HG03175 (cell line): ENCODE data around the gene TRPC1.
A peak's percentile ranks its signal among the peaks of the same experiment; 100 is the strongest.
"Not testable (repeated sequence)": the region's sequence is repeated elsewhere in the genome, so short reads cannot be mapped to it uniquely, and the experiment has no call there.

Experiments used
- ATAC-seq: cut with Tn5 transposase; IDR thresholded peaks from one replicate; pipeline ENCODE4 v1.9.1; 2021; ENCODE audit warnings: mild to moderate bottlenecking, moderate library complexity; ENCODE audit not compliant: unreplicated experiment

Gene TRPC1

DNA sequence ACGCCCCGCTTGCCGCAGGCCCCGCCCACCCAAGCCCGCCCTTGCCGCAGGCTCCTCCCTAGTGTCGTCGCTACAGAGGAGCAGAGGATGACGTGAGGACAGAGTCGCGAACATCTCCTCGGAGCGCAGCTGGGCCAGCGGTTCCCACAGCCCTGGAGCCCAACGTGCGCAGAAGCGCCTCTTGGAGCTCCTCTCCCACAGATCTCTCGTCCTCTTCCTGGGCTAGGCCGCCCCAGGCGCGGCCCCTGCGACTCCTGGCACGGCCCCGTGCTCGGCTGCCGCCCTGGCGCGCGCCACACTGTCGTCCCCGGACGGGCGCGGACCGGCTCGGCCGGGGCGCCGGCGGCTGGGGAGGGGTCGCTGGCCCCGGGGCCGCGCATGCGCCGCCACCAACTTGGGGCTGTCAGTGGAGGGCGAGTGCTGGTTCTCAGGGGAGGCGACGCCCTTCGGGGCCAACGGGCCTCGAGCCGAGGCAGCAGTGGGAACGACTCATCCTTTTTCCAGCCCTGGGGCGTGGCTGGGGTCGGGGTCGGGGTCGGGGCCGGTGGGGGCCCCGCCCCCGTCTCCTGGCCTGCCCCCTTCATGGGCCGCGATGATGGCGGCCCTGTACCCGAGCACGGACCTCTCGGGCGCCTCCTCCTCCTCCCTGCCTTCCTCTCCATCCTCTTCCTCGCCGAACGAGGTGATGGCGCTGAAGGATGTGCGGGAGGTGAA is at the start of gene TRPC1:
TSS of gene TRPC1 (plus strand) at position 67 of the 714 bp plus-strand sequence. CDS start at position 593, 526 bp downstream.
- ATAC-seq, result peak; percentile 95

DNA sequence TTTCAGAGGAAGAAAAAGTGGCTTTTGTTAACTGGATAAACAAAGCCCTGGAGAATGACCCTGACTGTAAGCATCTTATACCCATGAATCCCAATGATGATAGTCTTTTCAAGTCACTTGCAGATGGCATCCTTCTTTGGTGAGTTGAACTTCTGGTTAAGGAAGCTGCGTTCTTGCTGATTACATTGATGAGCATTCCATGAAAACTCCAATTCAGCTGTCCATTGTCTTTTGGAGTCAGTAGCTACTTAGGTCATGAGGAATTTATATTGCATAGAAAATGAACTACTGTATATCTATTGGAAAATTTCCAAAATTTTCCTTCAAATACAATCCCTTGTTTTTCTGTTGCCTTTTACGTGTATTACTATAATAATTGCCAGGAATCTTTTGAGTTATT is 47.7 kb upstream of the TRPC1 start:
- ATAC-seq, result no peak

DNA sequence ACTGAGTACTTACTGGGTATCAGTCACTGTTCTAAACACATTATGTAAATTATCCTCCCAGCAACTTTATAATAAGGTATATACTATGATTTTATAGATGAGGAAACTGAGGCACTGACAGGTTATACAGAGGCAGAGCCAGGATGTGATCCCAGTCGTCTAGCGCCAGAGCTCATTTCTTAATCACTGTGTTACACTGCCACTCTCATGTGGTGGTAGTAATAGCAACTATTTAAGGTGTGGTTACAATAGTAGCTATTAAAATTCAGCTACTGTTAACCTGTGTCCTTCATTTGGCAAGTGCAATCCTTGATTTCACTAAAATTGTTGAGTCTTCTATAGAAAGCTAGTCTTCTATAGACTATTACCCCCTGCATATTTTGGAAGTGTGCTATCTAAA is 43.1 kb upstream of the TRPC1 start:
- no peak for ATAC-seq

DNA sequence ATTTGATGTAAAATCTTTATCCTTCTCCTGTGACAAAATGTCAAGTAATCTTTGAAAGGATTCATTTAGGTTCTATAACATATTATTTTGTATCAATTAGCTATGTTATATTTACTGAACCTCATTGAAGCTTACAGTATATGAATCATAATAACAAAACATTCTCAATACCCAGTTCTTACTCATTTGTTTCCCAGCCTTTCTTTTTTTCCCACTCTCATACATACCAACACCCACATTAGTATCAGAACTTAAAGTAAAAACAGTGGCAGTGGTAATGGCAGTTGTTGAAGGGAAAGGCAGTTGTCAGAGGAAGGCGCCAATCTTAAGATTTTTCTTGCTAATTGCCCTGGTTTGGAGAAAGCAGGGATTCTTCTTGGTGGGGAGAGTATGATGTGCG is 33.2 kb upstream of the TRPC1 start:
- no peak for ATAC-seq

DNA sequence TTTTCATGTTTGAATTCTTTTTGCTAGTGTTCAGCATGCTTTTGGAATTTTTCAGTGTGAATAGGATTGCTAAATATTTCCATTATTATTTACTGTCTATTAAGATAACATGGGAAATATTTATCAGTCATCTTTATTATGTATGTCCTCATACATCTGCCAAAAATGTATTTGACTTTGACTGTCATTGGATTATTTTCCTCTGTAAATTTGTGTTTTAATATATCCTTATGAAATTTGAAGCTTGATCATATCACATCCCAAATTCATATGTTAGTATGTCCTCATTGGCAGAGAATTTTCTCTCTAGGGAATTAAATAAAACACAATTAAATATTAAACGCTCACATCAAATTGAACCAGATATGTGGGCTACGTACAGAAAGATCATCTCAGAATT is 32.3 kb upstream of the TRPC1 start:
- no peak for ATAC-seq

DNA sequence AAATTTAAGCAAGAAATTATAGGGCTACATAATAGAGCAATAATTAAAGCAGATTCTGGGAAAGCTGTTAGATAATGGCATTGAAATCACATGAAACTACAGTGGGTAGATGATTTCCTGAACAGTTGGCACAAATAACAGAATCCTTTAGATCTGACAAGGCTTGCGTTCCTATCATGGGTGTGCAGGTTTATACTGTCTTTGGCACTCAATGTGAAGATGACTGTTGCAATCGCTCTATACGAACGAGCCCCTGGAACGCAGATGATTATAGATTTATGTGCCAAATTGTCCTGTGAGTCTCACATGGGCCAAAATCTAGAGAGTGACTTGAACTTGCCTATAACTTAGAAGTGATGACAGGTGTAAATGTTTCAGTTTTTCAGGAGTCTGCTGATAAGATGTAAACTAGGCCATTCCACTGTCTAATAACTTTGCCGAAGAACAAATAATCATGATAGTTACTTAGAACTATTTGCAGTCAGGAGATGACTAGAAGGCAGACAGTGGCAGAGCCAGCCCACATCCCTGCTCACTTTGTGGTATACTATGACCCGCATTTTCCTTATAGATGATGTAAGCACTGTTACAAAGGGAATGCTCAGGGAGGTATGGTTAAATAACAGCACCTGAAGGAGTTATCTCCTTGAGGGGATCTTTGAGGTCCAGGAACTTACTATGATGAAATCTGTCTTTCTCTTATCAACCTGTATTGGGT is 30.5 kb upstream of the TRPC1 start:
- ATAC-seq, result no peak

DNA sequence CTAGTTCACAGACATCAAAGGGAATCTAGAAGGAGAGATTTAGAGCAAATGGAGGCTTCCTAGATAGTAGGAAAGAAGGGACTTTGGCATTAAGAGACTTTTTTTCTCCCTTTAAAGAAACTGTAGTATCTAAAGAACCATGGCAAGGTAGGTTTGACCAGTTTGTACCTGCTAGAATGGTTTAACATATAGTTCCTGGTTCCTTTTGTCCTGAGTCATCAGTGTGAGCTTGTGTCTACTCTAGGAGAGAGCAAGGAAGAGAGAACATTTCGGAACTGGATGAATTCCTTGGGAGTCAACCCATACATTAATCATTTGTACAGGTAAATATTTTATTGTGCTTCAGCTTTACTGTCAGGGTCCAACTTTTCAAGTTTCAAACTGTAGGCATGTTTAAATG is 29.6 kb upstream of the TRPC1 start:
- ATAC-seq, result no peak

DNA sequence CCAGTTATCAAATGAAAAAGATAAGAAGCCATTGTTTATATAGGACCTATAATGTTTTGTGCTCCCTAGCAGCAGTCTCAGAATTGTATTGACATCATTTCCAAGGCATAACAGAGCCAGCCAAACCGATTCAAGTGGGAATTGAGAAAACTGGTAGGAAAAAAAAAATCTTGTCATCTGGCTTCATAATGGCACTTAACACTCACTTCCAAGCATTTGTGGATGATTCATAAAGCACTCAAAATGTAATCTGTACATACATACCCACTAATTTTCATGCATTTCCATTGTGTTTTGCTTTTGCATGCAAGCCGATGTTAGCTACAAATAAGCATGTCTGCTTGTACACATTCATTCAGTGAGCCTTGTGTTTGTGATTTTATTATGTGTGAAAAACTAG is 18.6 kb upstream of the TRPC1 start:
- no peak for ATAC-seq

DNA sequence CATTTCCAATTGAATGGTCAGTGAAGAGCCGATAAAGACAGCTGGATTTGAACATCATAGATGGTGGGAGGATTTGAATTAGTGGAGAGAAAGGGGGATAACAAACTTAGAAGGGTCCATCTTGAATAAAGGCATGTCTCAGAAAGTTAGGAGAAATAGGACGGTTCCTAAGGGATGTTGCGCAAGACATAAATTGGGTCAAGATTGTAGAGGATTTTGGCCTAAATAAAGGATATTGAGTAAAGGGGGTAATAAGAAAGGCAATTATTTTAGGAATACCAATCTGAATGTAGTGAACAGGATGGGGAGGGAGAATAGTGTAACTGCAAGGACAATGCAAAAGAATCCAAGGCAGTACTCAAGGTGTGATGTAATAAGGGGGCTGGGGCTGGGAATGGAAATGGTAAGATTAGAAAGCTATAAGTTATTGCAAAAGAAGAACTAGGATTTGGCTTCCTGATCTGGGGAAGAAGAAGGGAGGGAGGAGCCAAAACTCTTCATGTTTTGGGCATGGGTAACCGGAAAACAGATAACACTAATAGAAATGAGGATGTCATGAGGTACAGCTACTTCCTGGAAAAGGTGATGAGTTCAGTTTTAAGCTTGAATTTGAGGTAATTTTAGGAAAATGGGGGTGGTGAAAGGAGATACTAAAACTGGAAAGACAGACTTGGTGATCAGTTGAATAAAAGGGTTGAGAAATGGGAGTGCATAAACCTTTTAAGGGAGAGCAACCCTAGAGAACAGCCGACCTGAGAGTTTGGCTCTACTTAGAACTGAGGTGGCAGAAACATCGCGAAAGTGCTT is 17.3 kb upstream of the TRPC1 start:
- ATAC-seq, result no peak

DNA sequence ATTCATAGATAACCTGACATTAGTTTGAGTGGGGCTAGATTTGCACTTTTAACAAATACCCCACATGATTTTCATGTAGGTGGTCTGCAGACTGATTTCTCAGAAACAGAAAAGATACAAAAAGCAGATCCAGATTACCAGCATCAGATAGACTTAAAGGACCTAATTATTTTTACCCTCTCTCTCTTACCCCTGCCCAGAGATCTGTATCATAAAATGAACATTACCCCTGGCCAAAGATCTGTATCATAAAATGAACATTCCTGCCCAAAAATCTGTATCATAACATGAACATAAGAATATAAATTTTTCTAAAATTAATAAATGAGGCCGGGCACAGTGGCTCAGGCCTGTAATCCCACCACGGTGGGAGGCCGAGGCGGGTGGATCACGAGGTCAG is 14.6 kb upstream of the TRPC1 start:
- ATAC-seq, result no peak

DNA sequence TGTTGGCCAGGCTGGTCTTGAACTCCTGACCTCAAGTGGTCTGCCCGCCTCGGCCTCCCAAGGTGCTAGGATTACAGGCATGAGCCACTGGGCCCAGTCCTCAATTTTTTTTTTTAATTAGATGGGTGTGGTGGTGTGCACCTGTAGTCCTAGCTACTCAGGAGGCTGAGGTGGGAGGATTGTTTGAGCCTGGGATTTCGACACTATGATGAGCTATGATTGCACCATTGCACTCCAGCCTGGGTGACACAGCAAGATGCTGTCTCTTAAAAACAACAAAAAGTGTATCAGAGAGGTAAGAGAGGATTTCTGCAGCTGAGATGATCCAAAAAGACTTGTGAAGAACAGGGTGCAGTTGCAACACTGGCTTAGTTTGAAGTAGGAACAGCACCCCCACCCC is 9.0 kb upstream of the TRPC1 start:
- not testable (repeated sequence) for ATAC-seq

DNA sequence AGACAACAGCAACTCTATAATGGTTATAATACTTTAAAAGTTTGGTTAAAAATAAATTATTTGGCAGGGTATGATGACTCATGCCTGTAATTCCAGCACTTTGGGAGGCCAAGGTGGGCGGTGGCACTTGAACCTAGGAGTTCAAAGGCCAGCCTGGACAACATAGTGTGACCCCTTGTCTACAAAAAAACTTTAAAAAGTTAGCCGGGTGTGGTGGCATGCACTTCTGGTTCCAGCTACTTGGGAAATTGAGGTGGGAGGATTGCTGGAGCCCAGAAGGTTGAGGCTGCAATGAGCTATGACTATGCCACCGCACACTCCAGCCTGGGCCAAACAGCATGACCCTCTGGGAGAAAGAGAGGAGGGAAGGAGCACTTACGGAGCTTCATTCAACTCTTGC is 7.7 kb upstream of the TRPC1 start:
- no peak for ATAC-seq

DNA sequence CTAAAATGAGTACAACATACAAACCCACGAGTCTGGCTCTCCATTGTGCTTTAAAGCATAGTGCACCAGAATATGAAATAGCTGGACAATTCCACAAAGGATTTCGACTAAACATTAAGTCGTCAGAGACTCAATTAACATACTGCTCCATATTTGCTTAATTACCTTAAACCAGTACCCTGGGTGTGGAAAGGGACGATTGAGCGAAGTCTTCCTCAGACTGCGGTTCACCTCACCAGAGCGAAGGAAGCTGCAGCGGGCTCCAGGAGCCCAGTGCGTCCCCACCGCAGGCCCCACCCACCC is 218 bp upstream of the TRPC1 start:
- peak; percentile 22 for ATAC-seq

DNA sequence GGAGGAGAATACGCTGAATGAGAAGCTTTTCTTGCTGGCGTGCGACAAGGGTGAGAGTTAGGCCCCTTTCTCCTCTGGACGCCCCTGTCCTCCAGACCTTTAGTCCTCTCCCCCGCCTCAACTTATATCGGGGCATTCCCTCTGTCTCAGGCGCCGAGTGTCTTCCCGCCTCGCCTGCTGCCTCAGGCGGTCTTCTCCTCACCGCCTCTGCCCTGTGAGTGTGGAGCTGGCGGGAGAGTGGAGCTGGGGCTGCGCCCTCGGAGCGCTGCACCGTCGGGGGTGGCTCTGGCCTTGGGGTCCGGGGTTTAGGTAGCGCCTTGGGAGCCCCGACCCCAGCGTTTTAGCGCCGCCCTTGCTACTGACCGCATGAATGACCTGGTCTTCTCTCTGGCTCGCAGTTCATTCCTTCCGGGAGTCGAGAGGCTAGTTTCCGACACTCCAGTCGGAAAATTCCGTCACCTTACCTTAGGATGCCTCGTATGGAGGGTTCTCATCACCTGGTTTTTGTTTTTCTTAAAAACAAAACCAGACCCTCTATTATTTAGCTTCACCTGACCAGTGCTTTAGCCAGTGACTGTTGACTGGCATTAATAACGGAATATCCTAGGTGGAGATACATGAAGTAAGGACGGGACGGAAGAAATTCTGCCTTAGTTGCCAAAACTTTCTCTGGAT is 985 bp downstream of the TRPC1 start:
- ATAC-seq, result peak; percentile 21

DNA sequence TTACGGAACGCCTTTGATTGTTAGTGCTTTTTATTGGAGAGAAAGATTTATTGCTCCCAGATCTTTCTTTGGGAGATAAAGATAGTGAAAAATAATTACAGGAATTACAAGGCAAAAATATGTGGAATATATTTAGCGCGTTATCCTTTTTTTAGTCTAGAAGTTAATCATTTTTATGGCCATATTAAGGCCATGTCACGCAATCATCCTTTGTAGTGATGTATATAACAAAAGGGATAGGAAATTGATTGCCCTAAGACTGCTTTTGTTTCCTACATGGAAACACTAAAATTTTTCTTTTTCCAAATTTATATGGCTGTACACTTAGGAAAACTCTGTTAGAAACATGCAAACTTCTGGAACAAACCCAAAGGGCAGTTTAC is 1.5 kb downstream of the TRPC1 start:
- no peak for ATAC-seq

DNA sequence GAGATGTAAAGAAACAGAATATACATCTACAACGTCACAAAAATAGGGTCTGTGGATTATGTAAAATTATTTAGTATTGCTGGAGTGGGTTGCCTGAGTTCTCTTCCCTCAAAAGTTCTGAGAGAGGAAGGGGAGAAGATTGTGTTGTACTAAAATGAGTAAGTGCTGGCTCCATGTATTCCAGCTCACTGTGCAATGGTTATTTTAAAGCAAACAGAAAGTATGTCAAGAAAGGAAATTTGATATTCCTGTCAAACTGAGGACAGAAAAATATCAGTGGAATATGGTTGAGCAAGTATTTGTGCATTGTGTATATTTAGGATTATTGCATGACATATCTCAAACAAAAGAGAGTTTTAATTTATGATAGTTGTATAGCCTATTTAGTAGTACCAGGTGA is 2.2 kb downstream of the TRPC1 start:
- ATAC-seq, result no peak

DNA sequence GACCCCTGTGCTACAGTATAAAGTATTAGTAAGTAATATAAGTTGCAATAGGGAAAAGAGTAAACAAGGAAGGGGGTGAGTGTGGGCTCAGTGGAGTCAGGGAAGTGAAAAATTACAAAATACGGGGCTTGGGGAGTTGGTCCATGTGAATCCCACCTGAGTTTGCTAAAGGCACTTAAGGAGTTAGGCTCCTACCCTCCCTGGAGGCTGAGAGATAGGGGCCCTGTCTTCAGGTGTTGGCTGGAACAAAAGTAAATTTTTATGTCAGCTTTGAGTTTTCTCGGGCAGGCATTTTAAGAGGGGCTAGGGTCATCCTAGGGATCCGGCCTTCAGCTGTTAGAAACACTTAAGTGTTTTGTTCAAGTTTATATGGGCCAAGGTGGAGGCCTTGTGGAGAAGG is 8.2 kb downstream of the TRPC1 start:
- ATAC-seq, result no peak

DNA sequence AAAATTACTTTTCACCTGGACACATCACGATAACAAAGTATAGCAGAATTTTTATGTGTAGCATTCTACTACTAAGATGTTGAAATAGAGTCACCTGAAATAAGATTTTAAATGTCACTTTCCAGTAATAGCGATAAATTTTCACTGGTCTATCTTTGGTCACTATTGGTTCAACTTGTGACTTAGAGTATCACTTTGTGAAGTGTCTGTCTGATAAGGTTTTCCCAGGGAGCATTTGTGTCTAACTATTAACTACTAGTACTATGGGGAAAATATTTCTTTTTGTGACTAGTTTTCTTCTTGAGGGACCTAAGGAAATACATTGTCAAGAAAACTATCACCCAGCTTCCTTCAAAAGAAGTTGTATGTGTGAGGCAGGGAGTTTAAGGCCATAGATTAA is 11.0 kb downstream of the TRPC1 start:
- ATAC-seq, result no peak

DNA sequence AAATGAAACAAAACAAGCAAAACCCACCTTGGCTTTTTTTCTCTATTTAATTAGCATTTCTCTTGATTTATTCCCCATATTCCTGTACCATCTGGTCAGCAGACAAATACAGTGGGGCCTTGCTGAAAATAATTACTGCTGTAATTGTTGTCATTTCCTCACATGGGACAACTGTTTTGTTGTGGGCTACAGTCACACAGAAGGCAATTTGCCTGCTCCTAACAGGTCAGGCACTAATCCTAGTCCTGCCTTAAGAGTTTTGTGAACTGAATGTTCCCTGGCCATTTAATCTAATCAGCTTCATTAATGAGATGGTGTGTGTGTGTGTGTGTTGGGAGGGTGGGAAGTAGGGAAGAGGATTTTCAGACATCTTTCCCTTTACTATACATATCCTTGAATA is 11.6 kb downstream of the TRPC1 start:
- no peak for ATAC-seq

DNA sequence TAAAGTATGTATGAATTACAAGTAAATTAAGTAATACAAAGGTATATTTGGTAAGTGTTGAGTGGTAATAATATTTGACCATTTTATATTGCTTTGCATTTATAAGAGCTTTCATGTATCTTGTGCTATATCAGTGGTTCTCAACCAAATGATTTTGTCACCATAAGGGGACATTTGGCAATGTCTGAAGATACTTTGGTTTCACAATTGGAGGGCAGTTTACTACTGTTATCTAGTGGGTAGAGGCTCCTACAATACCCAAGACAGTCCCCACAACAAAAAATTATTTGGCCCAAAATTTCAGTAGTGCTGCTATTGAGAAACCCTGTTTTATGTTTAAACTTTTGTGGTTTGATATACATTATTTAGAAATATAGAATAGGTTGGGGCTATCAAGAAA is 14.6 kb downstream of the TRPC1 start:
- no peak for ATAC-seq

DNA sequence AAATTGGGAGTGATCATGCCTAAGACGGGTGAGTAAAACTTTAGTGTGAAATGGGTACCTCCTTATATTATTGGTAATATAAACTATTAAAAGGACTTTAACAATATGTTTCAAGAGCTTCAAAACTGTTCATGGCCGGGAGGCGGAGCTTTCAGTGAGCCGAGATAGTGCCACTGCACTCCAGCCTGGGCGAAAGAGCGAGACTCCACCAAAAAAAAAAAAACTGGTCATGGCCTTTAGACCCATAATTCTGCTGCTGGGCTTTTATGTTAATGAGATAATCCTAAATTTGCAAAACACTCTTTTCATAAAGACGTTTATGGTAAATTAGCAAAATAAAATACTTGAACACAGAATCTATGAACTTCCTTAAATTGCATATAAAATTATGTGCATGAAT is 22.8 kb downstream of the TRPC1 start:
- ATAC-seq, result no peak

DNA sequence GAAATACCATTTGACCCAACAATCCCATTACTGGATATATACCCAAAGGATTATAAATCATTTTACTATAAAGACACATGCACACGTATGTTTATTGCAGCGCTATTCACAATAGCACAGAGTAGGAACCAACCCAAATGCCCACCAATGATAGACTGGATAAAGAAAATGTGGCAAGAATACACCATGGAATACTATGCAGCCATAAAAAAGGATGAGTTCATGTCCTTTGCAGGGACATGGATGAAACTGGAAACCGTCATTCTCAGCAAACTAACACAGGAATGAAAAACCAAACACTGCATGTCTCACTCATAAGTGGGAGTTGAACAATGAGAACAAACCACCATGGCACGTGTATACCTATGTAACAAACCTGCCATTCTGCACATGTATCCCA is 26.7 kb downstream of the TRPC1 start:
- not testable (repeated sequence) for ATAC-seq
